Superior temporal gyrus (tissue), 1 donor: ENCODE measurements around the gene CNTN1.
A peak's percentile ranks its signal among the peaks of the same experiment; 100 is the strongest.
"Not testable (repeated sequence)": the region's sequence is repeated elsewhere in the genome, so short reads cannot be mapped to it uniquely, and the experiment has no call there.

Source experiments
- DNase-seq: peaks from one replicate; pipeline ENCODE4 v3.0.0-alpha.2; 2016; ENCODE audit errors: extremely low spot score

CNTN1 gene

DNA sequence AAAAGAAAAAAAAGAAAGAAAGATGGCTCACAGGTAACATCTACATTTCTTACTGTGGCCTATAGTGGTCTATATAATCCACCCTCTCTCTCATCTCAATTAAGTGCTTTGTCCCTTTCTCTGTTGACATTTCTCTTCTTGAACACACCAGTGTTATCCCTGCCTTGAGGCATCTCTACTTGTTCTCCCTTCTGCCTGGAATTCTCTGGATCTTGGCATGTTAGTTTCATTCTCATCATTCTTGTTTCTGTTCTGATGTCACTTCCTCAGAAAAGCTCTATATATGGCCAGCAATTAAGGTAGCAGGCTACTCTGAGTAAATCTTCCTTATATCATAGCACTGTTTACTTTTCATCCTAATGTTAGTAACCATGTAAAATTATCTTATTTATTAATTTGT is 340.1 kb downstream of the CNTN1 start:
- no peak for DNase-seq

DNA sequence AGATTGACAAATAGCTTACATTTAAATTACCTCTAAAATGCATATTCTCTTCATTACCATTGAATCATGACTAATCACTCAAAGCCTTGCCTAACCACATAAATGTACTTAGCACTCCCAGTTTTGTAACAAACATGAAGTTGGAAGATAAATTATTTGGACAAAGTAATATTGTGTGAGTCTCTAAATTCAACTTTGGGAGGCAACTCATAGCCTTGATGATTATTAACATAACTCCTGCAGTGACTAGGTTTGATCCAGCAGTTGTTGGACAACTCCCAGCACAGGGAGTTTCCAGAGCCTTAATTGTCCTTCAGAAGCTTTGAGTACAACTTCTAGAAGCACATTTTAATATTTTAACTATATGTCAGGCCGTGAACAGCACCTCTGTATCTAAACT is 342.4 kb downstream of the CNTN1 start:
- DNase-seq, result no peak

DNA sequence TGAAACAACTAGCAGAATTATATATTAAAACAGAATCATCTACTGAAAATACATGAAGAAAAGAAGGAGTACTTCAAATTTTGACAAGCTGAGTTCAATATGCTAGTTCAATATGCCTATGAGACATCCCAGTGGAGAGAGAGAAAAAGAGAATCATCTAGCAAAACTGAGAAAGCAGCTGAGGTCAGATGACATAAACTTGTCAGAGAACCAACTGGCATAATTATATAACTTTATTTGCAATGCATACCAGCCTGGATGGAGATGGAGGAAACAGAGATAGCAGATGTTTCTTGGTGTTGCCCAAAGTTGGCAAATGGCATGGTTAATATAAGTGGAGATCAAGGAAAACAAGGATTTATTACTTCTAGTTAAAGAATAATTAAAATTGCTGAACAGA is 347.2 kb downstream of the CNTN1 start:
- no peak for DNase-seq

DNA sequence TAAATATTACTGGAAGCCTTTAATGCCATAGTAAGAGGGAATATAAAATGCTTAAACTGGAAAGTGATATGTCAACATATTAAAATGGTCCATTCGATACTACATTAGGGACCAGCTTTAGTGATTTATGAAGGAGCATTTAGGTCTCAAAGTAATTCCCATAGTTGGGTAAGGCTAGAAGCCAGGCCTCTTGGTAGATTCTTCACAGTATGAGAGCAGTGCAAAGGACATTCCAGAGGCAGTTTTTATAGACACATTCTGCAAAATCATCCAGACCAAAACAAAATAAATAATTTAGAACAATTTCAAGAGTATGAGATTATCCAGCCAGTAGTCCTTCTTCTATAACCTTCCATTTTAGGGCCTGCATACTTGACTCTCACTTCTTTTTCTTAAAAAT is 353.3 kb downstream of the CNTN1 start:
- no peak for DNase-seq

DNA sequence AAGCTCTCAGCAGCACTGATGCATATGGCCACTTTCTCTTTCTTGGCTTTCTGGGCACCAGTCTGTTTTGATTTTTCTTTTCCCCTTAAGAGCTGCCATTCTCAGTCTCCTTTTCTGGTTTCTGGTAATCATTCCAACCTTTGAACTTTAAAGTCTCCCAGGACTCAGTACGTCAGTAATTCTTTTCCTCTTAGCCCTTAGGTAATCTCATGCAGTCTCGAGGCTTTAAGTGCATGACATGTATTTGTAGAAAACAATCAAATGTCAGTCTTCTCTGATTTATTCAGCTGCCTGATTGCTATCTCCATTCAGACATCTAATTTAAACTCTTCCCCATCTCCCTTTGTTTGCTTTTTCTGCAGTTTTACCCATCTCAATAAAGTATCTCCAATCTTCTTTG is 356.8 kb downstream of the CNTN1 start:
- no peak for DNase-seq

DNA sequence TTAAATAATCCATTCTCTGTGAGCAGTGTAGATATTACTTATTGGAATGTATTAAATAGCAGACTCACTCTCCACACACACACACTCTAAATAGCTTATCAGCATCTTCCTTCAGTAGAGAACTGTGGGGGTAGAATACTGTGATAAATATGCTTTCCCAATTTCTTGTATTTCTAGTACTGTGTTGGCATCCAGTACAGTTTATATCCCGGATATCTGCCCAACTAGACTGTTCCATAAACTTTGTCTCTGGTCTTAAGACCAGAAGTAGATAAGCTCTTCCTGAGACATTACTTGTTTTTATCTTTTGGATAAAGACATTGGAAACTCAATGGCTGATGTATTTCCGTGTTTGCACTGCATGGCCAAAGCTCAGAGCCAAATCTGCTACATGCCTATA is 359.7 kb downstream of the CNTN1 start:
- DNase-seq, result no peak

DNA sequence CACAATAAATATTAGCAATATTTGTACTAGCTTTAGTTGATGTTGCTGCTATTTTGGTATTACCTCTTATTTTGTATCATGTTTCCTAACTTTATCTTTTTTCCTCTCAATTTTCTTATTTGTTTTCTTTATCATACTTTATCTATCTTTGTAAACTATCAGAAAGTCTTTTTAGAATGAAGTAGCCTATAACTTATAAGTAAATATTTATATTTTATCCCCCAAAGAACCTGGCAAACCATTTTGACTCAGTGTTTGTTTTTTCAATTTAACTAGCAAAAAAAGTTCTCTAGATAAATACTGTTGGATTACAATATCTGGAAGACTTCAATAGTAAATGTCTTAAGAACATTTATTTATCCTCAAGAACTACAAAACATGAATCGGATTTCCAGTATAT is 360.2 kb downstream of the CNTN1 start:
- DNase-seq, result no peak

DNA sequence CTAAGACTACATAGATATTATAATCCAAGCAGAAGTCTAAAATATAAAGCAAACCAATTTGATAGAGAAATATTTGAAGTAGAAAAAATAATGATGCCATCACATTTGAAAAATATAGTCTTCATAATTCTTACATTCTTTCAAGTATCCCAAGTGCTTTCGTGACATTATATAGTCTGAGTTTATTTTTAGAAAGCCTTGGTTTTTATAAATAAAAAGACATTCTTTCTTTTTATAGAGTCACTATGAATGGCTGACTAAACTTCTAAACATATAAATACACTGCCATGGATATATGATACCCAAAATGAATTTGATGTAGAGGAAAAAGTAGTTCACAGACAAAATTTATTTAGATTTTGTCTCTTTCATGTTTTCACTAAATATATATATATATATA is 360.8 kb downstream of the CNTN1 start:
- no peak for DNase-seq

DNA sequence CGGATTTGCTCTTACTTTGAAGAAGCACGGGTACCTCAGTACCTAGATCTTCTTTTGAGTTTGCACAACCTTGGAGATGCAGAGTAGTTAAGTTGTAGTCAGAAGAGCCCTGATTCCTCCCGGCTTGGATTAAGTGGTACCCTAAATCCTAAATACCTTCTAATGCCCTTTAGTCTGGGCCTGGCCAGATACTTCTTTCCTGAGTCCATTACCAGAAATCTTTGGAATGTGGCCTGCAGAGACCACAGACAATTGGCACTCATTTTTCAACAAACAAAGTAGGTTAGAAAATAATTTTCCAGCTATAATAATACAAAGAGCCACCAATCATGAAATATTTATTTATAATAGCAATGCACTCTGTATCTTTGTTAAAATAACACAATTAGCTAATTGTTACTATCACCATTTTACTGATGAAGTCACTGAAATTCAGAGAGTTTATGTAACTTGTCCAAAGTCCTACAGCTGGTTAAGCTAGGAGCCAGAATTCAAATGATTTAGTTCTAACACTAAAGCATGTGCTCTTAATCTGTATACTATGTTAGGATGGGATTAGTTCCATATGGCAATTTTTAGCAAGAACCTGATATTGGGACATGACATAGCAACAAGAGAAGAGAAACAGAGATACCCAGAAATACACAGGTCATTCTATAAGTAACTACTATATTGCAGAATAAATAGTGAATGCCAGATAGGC is 363.8 kb downstream of the CNTN1 start:
- DNase-seq, result no peak

DNA sequence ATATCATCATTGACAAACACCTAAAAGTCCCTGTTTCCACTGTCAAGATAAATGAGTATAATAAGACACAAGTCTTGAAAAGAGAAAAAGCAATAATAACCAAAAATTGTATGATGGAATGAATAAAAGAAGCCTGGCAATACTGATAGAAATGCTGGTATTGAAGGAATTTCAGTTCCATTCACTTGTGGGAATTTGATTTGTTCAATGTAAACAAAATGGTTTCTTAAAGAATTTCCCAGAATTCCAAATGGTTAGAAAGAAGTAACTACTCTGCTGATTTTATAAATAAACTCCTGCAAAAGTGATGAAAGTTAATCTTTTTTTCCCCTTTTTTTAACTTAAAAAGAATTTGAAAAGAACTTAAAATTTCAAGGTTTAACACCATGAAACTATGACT is 366.0 kb downstream of the CNTN1 start:
- DNase-seq, result no peak

DNA sequence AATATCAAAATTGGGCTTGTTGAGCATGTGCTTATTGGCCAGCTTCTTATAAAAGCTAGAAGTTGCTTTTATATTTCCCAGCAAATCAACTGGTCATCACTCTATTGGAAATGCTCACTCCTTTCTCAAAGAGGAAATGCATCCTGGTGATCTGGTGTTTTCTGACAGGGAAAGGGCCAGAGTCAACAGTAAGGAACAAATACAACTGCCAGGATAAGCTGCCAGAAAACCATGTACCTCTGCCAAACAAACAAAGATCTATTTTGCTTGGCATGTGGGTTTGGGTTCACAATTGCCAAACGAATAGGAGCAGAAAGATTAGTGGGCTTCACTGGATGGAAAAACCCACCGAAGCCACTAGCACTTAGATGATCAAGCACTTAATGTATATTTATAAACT is 369.0 kb downstream of the CNTN1 start:
- DNase-seq, result no peak

DNA sequence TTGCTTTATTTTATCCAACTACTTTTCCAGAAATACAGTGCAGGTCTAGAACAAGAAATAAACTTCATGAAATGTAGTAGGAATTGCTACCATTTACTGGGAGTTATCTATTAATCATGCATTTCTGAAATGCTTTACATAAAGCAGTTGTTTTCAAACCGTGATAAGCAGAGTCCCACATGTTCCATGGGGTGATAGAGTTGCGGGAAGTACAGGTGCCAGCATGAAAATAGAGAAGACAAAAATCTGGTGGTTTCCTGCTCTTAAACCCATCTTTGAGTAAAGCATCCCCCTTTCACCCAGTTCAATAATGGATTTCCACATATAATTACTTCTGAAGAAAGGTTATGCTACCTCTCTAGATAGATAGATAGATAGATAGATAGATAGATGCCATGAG is 372.2 kb downstream of the CNTN1 start:
- DNase-seq, result no peak

DNA sequence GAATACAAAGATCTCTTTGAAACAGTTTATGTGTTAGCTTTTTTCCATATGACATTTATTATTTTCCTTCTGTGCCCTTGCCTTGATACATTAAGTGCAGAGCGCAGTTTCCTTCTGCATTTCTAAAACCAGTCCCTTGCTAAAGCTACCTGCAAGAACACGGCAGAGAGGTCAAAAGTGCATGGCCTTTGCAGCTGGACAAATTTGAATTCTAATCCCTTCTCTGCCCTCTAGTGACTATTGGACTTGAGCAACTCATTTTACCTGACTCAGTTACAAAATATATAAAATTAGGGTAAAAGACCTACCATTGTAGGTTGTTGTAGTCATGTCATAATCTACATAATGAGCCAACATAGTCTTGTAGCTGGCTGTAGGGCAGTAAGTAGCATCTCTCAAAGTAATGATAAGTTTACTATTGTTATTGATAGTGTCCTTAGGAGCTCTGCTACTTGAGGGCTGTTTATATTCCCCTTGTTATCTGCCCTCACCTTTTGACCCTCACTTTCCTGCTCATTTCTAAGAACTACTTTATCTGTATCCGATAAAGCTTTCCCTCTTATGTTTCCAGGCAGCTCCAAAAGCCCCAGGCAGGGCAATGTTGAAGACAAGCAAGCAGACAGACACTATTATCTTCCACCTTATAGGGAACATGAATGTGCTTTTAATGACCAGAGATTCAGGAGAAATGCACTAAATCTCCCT is 375.9 kb downstream of the CNTN1 start:
- DNase-seq, result no peak

DNA sequence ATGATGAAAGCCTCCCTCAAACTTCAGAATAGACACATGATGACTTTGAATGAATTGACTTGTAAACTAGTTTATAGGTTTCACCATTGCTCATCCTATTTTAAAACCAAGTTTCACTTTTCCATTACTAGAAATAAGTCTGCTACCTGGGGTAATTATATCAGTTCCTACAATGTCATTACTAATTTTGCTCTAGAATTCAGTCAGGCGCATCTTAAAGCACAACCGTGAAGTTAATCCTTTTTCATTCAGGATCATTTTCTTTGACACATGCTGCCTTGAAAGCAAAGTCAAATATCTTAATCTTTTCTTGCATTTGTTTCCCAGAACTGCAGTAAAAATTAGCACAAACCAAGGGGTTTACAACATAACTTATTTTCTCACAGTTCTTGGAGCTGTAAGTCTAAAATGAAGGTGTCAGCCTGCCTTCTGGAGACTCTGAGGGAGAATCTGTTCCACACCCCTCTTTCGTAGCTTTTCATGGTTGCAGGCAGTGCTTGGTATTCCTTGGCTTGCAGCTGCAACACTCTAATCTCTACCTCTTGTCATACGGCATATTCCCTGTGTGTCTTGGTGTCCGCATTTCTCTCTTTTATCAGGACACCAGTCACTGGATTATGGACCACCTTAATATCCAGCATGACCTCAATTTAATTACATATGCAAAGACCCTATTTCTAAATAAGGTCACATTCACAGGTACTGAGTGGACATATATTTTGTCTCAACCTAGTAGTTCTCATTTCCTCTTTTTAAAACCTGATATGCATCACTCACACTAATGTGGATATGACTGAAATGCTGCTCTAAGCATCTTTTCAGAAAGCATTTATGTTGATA is 381.6 kb downstream of the CNTN1 start:
- DNase-seq, result peak; percentile 38

DNA sequence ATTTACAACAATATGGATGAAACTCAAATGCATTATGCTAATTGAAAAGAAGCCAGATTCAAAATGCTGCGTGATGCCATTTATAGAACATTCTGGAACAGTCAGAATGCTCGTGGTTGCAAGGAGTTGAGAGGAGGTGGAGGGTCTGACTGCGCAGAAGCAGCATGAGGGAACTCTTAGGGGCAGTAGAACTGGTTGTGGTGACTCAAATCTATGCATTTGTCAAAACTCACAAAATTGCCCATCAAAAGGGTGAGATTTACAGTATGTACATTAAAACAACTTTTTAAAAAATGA is 382.2 kb downstream of the CNTN1 start:
- no peak for DNase-seq

DNA sequence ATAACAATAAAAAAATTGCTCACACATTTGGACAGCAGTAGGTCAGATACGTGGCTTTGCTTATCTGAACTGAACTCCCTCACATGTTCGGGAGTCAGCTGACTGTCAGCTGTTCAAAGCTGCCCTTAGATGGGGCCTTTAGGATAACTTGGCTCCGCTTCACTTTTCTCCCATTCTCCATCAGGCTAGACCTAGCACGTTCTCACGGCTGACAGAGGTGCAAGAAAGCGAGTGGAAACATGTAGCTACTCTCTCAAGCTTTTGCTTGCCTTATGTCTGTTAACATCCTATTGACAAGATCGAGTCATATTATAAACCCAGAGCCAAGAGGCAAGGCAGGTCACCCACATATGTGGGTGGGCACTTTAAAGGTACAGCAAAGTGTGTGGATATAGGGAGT is 383.9 kb downstream of the CNTN1 start:
- no peak for DNase-seq

DNA sequence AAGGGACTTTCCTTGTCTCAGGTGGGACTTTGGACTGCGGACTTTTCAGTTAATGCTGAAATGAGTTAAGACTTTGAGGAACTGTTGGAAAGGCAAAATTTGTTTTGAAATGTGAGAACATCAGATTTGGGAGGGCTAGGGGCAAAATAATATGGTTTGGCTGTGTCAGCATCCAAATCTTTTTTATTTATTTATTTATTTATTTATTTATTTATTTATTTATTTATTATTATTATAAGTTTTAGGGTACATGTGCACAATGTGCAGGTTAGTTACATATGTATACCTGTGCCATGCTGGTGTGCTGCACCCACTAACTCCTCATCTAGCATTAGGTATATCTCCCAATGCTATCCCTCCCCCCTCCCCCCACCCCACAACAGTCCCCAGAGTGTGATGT is 389.0 kb downstream of the CNTN1 start:
- DNase-seq, result not testable (repeated sequence)

DNA sequence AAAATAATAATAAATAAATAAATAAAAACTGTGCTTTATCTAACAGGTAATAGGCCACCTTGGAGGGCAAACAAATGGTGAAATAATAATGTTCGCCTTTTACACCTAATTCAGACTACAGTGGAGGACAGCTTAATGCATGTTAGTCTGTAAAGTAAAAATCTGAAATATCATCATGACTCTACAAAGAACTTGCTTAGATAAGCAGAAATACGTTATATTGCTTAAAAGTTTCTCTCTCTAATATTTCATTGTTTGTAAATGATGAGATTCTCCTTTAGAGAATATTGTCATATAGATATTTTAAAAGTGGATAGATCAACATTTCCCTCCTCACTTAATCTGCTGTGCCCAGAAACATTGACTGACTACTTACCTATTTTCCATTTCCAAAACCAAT is 397.2 kb downstream of the CNTN1 start:
- no peak for DNase-seq

DNA sequence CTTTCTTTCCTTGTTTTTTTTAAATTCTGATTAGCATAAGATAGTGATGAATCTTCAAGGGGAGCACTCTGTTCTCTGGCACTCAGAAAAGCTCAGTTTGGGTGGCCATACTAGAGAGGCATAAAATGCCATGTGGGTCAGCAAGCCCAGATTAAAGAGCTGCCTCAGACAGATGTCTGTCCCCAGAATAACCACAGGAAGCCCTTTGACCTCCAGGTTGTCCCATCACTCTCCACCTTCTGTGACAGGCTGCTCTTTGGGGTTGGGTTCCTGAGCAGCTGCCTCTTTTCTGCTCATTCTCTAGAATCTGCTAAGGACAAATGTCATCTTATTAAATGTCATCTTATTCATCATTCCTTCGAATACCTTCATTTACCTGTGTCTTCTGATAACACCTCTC is 399.9 kb downstream of the CNTN1 start:
- no peak for DNase-seq

DNA sequence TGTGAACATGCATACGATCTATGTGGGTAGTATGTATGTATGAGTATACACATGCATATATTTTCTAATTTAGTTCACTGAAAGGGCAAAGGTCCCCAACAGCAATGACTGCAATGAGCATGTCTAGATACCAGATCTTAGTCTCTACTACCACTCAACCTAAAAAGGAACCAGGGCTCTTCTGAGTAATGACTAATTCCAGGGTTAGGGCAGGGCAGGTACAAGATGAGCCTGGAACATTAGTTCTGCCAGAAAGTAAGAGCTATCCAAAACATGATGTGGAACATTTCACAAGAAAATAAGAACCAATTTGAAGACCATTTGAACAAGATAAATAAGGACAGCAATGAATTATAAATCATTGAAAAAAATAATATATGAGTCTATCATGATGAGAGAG is 404.6 kb downstream of the CNTN1 start:
- no peak for DNase-seq

DNA sequence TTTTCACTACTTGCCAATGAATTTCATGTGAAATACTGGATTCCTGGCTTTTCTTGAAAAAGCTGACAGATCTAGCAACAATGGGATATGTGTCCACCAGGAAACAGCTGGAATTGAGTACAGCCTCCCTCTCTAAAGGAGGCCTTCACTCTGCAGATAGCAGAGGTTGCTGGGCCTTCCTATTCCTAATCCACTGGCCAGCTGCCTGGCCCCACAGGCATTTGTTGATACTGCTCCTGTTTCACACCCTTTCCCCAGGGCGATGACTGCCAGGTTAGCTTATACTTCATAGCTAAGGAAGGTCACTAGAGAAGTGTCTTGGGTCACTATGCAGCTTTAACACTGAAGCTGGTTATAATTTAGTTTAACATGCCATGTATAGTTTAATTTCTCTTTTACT is 408.3 kb downstream of the CNTN1 start:
- no peak for DNase-seq

DNA sequence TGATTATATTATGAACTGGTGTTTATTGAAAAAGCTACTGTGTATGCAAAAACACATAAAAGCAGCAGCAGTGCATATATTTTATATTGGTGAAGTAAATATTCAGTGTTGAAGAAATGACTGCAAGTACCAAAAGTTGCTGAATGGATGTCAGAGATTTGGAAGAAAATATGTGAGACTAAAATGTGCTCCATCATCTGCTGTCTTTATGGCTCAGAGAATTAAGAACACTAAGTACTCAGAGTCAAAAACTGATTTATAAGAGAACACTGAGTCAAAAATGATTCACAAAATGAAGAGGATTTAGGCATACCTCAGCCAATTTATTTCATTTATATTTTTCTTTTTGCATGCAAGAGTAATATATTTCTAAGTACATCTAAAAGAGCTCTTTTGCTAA is 409.6 kb downstream of the CNTN1 start:
- DNase-seq, result peak; percentile 13

DNA sequence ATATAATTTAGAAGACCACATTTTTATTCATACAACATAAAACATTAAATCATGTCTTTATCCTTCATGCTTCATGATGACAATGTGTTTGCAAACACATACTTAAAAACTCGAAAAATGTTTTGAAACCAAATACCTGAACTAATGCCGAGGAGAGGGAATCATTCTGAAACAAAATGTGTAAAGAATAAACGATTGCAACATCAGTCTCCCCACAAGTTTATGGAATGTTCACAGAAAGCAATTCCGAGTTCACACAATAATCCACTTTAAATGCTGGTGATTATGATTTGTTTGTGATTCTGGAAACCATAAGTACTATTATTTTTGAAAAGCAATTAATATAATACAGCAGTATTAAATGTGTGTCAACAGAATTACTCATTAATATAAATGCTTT is 411.4 kb downstream of the CNTN1 start:
- no peak for DNase-seq
